Osteoblast (primary cell): ENCODE measurements around the gene USP7. TPM values are rescaled to one million over a fixed set of nuclear protein-coding genes. Genes with fewer than 3 reads are reported as not detected.

Experiments
- DNase-seq: peaks from one replicate; pipeline ENCODE4 v3.0.0; 2011; ENCODE audit warnings: low spot score, mixed read lengths; ENCODE audit not compliant: insufficient read length; ENCODE audit errors: missing footprints
- H2AFZ ChIP-seq: 2 replicates; pipeline ENCODE4 v1.6.0; 2011; ENCODE audit warnings: mild to moderate bottlenecking, low read length
- H3K27ac ChIP-seq: 2 replicates; pipeline ENCODE4 v1.5.1; 2011; ENCODE audit warnings: mild to moderate bottlenecking, low read depth, low read length, moderate library complexity
- H3K27me3 ChIP-seq: 2 replicates; pipeline ENCODE4 v1.6.0; 2012; ENCODE audit warnings: mild to moderate bottlenecking, control low read depth, inconsistent platforms, low read length, moderate library complexity; ENCODE audit not compliant: insufficient read depth
- H3K36me3 ChIP-seq: 2 replicates; pipeline ENCODE4 v1.5.1; 2011; ENCODE audit warnings: mild to moderate bottlenecking, low read length, control low read depth, moderate library complexity; ENCODE audit not compliant: insufficient read depth
- H3K4me1 ChIP-seq: 2 replicates; pipeline ENCODE4 v1.5.1; 2011; ENCODE audit warnings: mild to moderate bottlenecking, low read length, control low read depth, moderate library complexity; ENCODE audit not compliant: insufficient read depth
- H3K4me2 ChIP-seq: 2 replicates; pipeline ENCODE4 v1.6.0; 2011; ENCODE audit warnings: mild to moderate bottlenecking, low read length; ENCODE audit not compliant: insufficient read depth
- H3K4me3 ChIP-seq: fragments of 200-600 bp; sonication (generic); 3 replicates; pipeline ENCODE4 v1.5.1; 2012; ENCODE audit warnings: mild to moderate bottlenecking, low read length, inconsistent platforms; ENCODE audit not compliant: insufficient read depth
- H3K79me2 ChIP-seq: 2 replicates; pipeline ENCODE4 v1.6.0; 2012; ENCODE audit warnings: mild to moderate bottlenecking, low read length, control low read depth, inconsistent platforms; ENCODE audit not compliant: insufficient read depth
- H3K9me3 ChIP-seq: 2 replicates; pipeline ENCODE4 v1.5.1; 2011; ENCODE audit warnings: low read depth, low read length, control low read depth
- H4K20me1 ChIP-seq: 2 replicates; pipeline ENCODE4 v1.6.0; 2012; ENCODE audit warnings: mild to moderate bottlenecking, low read length, control low read depth; ENCODE audit not compliant: insufficient read depth
- total RNA-seq: library from RNA; depleted of rRNA; stranded (reverse); fragments of >200 nt; gene quantifications from 2 replicates; pipeline ENCODE4 v1.2.3, GENCODE V29; 2012
- TF ChIP-seq, protein P1 (sequence below): IDR thresholded peaks from 2 replicates; pipeline ENCODE4 v1.5.1; 2011; ENCODE audit warnings: mild to moderate bottlenecking, low read depth, low read length, moderate library complexity; ENCODE audit errors: extremely low read depth

USP7 gene
- total RNA-seq, 1 donor, result 51.4 TPM

GRCh38 chr16:8855972-8856371, 107.7 kb downstream of the USP7 start:
- no peak overlapping the region for H3K4me3 ChIP-seq
- no peak for DNase-seq
- no peak overlapping the region for H3K4me2 ChIP-seq
- H2AFZ ChIP-seq, result no peak overlapping the region
- H3K27ac ChIP-seq, result no peak overlapping the region
- TF ChIP-seq, protein P1, sequence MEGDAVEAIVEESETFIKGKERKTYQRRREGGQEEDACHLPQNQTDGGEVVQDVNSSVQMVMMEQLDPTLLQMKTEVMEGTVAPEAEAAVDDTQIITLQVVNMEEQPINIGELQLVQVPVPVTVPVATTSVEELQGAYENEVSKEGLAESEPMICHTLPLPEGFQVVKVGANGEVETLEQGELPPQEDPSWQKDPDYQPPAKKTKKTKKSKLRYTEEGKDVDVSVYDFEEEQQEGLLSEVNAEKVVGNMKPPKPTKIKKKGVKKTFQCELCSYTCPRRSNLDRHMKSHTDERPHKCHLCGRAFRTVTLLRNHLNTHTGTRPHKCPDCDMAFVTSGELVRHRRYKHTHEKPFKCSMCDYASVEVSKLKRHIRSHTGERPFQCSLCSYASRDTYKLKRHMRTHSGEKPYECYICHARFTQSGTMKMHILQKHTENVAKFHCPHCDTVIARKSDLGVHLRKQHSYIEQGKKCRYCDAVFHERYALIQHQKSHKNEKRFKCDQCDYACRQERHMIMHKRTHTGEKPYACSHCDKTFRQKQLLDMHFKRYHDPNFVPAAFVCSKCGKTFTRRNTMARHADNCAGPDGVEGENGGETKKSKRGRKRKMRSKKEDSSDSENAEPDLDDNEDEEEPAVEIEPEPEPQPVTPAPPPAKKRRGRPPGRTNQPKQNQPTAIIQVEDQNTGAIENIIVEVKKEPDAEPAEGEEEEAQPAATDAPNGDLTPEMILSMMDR, result no peak
- no peaks in the 10 kb centered on the region for H3K27me3 ChIP-seq
- H3K36me3 ChIP-seq, result peaks cover 60% of the 10 kb centered on the region
- H3K4me1 ChIP-seq, result peaks cover 6% of the 10 kb centered on the region
- peaks cover 24% of the 10 kb centered on the region for H3K79me2 ChIP-seq
- H3K9me3 ChIP-seq, result no peaks in the 10 kb centered on the region
- peaks cover 29% of the 10 kb centered on the region for H4K20me1 ChIP-seq

DNA sequence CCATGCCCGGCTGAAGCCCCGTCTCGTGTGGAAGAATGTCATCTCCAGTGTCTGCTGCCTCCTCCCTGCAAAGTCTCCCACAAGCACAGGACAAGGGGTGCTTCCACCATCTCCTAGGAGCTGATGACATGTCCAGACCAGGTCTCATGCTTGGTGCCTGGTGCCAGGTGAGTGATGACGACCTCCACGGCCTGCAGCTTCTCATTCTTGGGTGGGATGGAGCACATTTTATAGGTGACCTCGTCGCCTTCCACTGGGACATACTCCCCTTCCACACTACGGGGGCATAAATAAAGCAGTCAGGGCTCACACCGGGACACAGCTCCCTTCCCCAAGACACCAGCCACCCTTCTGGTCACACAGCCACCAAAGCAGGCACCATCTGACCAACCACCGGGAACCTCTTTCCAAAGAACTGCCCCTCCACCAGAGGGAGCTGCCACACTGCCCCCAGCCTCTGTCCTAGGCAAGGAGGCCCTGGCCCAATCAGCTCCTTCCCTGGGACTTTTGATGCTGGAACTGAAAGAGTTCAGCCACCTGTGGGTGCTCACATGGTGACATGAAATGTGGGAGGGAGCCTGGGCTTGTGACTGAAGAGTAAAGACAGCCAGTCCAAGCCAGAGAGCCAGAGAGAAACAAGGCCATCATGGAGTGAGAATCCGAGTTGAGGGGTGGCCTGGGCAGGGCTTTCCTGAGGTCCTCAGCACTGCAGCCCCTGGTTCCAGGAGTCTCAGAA, 108.5 kb downstream of the USP7 start:
- Histone ChIP-seq H3K9me3 (no peaks in the 10 kb centered on the region), H3K27me3 (no peaks in the 10 kb centered on the region), H3K27ac (no peak overlapping the region), H3K4me2 (no peak overlapping the region), H4K20me1 (peaks cover 24% of the 10 kb centered on the region), H3K4me3 (no peak overlapping the region), H3K36me3 (peaks cover 64% of the 10 kb centered on the region), H3K4me1 (peaks cover 9% of the 10 kb centered on the region), H3K79me2 (peaks cover 20% of the 10 kb centered on the region), H2AFZ (no peak overlapping the region)
- TF ChIP-seq, protein P1, result peak; percentile 13
- no peak for DNase-seq

DNA sequence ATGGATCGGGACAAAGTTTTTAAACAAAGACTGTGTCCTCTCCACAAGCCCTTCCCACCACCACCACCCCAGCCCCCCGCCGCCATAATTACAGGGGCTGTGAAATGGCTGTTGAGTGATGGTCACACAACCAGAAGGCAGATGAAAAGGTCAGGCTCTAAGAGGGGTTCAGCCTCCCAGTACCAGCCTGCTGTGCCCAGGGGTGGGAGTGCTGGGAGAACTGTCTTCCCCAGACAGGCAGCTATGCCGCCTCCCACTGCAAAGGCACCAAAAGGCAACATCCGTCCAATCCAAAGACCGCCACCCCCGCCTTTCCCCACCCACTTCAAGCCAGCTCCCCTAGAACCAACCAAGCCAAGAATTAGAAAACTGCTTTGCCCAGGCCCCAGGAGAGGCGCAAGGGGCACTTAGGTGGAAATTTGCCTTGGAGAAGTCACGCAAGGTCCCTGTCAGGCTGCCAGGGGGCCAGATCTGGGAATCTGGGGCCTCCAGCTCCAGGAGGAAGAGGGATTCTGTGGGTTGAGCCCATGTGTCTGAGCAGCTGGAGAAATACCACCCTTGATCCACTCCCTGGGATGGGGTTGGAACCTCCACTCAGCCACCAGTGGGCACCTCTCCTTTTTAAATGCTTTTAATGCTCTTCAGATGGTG, 109.3 kb downstream of the USP7 start:
- H3K36me3 ChIP-seq, result peaks cover 70% of the 10 kb centered on the region
- no peak overlapping the region for H3K4me3 ChIP-seq
- H3K27me3 ChIP-seq, result no peaks in the 10 kb centered on the region
- H3K27ac ChIP-seq, result no peak overlapping the region
- H3K4me2 ChIP-seq, result no peak overlapping the region
- H2AFZ ChIP-seq, result no peak overlapping the region
- peak; percentile 6 for DNase-seq
- H3K79me2 ChIP-seq, result peaks cover 14% of the 10 kb centered on the region
- TF ChIP-seq, protein P1, result no peak
- H4K20me1 ChIP-seq, result peaks cover 29% of the 10 kb centered on the region
- H3K9me3 ChIP-seq, result no peaks in the 10 kb centered on the region
- peaks cover 14% of the 10 kb centered on the region for H3K4me1 ChIP-seq

DNA sequence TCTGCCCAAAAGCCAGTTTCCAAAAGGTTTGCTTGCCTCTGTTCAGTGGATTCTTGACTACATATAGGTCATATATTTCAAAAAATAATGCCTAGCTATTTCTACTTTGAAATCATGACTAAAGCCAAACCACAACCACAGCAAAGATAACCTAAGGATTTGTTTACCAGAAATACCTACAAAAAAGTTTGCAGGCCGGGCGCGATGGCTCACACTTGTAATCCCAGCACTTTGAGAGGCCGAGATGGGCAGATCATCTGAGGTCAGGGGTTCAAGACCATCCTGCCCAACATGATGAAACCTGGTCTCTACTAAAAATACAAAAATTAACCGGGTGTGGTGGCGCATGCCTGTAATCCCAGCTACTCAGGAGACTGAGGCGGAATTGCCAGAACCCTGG, 110.1 kb downstream of the USP7 start:
- Histone ChIP-seq H3K27me3 (no peaks in the 10 kb centered on the region), H4K20me1 (peaks cover 29% of the 10 kb centered on the region), H3K36me3 (peaks cover 69% of the 10 kb centered on the region), H3K4me1 (peaks cover 22% of the 10 kb centered on the region), H3K79me2 (peaks cover 6% of the 10 kb centered on the region), H2AFZ (no peak overlapping the region), H3K4me3 (no peak overlapping the region), H3K27ac (no peak overlapping the region), H3K9me3 (no peaks in the 10 kb centered on the region), H3K4me2 (no peak overlapping the region)
- no peak for DNase-seq
- TF ChIP-seq, protein P1, result no peak
